Measurements from ENCODE around the gene HINT1.

HINT1 gene

DNA sequence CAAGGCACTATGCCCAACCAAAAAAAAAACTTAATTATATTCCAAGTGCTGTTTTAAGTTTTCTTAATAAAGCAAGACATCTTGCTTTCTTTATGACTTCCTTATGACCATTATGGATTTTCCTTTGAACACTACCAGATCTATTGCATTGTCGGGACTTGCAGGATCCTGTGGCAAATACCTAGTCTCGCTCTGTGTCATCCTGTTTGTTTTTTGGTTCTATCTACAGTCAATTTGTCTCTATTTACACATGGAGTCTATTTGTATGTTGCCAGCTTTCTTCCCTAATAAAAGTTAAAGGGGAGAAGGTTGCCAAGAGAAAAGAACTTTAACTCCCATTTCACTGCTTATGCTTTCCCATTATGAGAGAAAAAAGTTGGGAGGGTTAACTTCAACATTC, 4.9 kb downstream of the HINT1 start:
- TF ChIP-seq CTCF (IDR thresholded peaks at IDR 0.05; ENCODE audit: insufficient read depth, low read length, poor library complexity, severe bottlenecking): no peak
- DNase-seq (ENCODE audit: extremely low read depth, insufficient read length): no peak
- Histone ChIP-seq H3K4me3 (replicated peaks; ENCODE audit: low read depth, low read length) (no peak overlapping the region), H3K36me3 (ENCODE audit: control insufficient read depth, insufficient read depth, low read length) (peaks cover 7% of the 10 kb centered on the region), H3K27me3 (replicated peaks; ENCODE audit: control insufficient read depth, insufficient read depth, low read length) (no peaks in the 10 kb centered on the region)

GRCh38 chr5:131156957-131157356, 8.1 kb downstream of the HINT1 start:
- Histone ChIP-seq H3K27me3 (replicated peaks; ENCODE audit: control insufficient read depth, insufficient read depth, low read length) (no peaks in the 10 kb centered on the region), H3K4me3 (replicated peaks; ENCODE audit: low read depth, low read length) (no peak overlapping the region), H3K36me3 (ENCODE audit: control insufficient read depth, insufficient read depth, low read length) (peaks cover 7% of the 10 kb centered on the region)
- TF ChIP-seq CTCF (IDR thresholded peaks at IDR 0.05; ENCODE audit: insufficient read depth, low read length, poor library complexity, severe bottlenecking): no peak
- DNase-seq (ENCODE audit: extremely low read depth, insufficient read length): no peak

DNA sequence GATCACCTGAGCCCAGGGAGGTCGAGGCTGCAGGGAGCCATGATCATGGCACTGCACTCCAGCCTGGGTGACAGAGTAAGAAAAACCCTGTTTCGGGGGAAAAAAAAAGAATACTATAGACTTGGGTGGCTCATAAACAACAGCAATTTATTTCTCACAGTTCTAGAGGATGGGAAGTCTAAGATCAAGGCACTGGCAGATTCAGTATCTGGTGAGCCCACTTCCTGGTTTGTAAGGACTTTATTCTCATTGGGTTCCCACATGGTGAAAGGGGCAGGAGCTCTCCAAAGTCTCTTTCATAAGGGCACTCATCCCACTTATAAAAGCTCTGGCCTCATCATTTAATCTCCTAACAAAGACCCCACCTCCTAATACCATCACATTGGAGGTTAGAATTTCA, 8.7 kb downstream of the HINT1 start:
- Histone ChIP-seq H3K36me3 (ENCODE audit: control insufficient read depth, insufficient read depth, low read length) (peaks cover 7% of the 10 kb centered on the region), H3K4me3 (replicated peaks; ENCODE audit: low read depth, low read length) (no peak overlapping the region), H3K27me3 (replicated peaks; ENCODE audit: control insufficient read depth, insufficient read depth, low read length) (no peaks in the 10 kb centered on the region)
- no peak for DNase-seq (ENCODE audit: extremely low read depth, insufficient read length)
- TF ChIP-seq CTCF (IDR thresholded peaks at IDR 0.05; ENCODE audit: insufficient read depth, low read length, poor library complexity, severe bottlenecking): no peak

DNA sequence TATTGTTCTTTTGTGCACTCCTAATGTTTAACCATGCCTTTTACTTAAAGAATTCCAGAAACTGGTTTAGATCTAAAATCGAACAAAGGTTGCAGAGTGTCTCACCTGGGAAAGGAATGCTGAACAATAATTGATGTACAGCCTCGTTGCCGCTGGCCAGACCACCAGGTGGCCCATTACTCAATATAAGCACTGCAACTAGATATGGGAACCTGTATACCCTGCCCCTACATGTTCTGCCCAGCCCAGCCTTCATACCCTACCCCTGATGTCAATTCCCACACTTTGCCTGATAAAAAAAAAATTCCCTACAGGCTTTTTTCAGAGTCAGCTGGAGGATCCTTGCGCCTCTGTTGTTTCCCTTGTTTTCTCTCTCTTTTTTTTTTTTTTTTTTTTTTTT, 13.8 kb downstream of the HINT1 start:
- Histone ChIP-seq H3K27me3 (replicated peaks; ENCODE audit: control insufficient read depth, insufficient read depth, low read length) (no peaks in the 10 kb centered on the region), H3K36me3 (ENCODE audit: control insufficient read depth, insufficient read depth, low read length) (no peaks in the 10 kb centered on the region), H3K4me3 (replicated peaks; ENCODE audit: low read depth, low read length) (no peak overlapping the region)
- DNase-seq (ENCODE audit: extremely low read depth, insufficient read length): no peak
- TF ChIP-seq CTCF (IDR thresholded peaks at IDR 0.05; ENCODE audit: insufficient read depth, low read length, poor library complexity, severe bottlenecking): no peak

- Histone ChIP-seq H3K4me3 (replicated peaks; ENCODE audit: low read depth, low read length) (no peak overlapping the region), H3K36me3 (ENCODE audit: control insufficient read depth, insufficient read depth, low read length) (no peaks in the 10 kb centered on the region), H3K27me3 (replicated peaks; ENCODE audit: control insufficient read depth, insufficient read depth, low read length) (no peaks in the 10 kb centered on the region)
- TF ChIP-seq CTCF (IDR thresholded peaks at IDR 0.05; ENCODE audit: insufficient read depth, low read length, poor library complexity, severe bottlenecking): no peak
- DNase-seq (ENCODE audit: extremely low read depth, insufficient read length): no peak
Measured at GRCh38 chr5:131150408-131150807, 14.6 kb downstream of the HINT1 start.

DNA sequence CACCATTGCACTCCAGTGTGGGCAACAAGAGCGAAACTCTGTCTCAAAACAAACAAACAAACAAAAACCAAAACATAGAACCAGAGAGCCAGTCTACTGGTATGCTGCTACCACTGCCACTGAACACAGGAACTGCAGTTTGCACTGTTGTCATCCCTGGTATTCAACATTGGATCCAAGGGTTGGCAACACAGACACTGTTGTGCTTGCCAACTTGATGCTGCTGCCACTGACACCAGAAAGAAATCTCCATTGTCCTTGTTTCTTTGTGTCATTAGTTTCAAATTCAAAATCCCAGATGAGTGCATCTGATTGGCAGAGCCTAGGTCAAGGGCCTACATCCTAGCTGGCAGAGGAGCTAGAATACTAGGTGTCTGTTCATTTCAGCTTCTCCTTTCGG, 16.2 kb downstream of the HINT1 start:
- DNase-seq (ENCODE audit: extremely low read depth, insufficient read length): no peak
- no peak for TF ChIP-seq CTCF (IDR thresholded peaks at IDR 0.05; ENCODE audit: insufficient read depth, low read length, poor library complexity, severe bottlenecking)
- no peaks in the 10 kb centered on the region for H3K27me3 ChIP-seq (replicated peaks; ENCODE audit: control insufficient read depth, insufficient read depth, low read length)
- no peaks in the 10 kb centered on the region for H3K36me3 ChIP-seq (ENCODE audit: control insufficient read depth, insufficient read depth, low read length)
- no peak overlapping the region for H3K4me3 ChIP-seq (replicated peaks; ENCODE audit: low read depth, low read length)

Measured in GM06990 (cell line).